GM19043 (cell line): ENCODE data around the gene CLCA2.

ENCODE experiments used
- ATAC-seq: cut with Tn5 transposase; IDR thresholded peaks from one replicate; pipeline ENCODE4 v1.9.1; 2021; ENCODE audit warnings: low read depth; ENCODE audit not compliant: unreplicated experiment

The CLCA2 gene

GRCh38 chr1:86429835-86430234, 5.9 kb downstream of the CLCA2 start:
- ATAC-seq, result no peak

GRCh38 chr1:86430376-86430775, 6.4 kb downstream of the CLCA2 start:
- ATAC-seq, result no peak

- ATAC-seq, result no peak
These were observed 10.1 kb downstream of the CLCA2 start for GRCh38 chr1:86434059-86434458.

GRCh38 chr1:86435327-86435726, 11.4 kb downstream of the CLCA2 start:
- no peak for ATAC-seq

- ATAC-seq, result no peak
These were observed 12.1 kb downstream of the CLCA2 start for GRCh38 chr1:86436041-86436440.

- ATAC-seq, result no peak
These were observed 17.6 kb downstream of the CLCA2 start for GRCh38 chr1:86441581-86441980.

- ATAC-seq, result no peak
These were observed 18.0 kb downstream of the CLCA2 start for GRCh38 chr1:86441997-86442396.

GRCh38 chr1:86445919-86446318, 21.9 kb downstream of the CLCA2 start:
- no peak for ATAC-seq

GRCh38 chr1:86447198-86447790, 23.3 kb downstream of the CLCA2 start:
- ATAC-seq, result no peak

- no peak for ATAC-seq
These were observed 24.7 kb downstream of the CLCA2 start for GRCh38 chr1:86448670-86449069.

- no peak for ATAC-seq
These were observed 25.1 kb downstream of the CLCA2 start for GRCh38 chr1:86449103-86449502.

- no peak for ATAC-seq
These were observed 26.9 kb downstream of the CLCA2 start for GRCh38 chr1:86450847-86451246.

GRCh38 chr1:86453664-86454063, 29.7 kb downstream of the CLCA2 start:
- no peak for ATAC-seq

GRCh38 chr1:86455073-86455472, 31.1 kb downstream of the CLCA2 start:
- ATAC-seq, result no peak

- no peak for ATAC-seq
These were observed 37.0 kb downstream of the CLCA2 start for GRCh38 chr1:86460998-86461397.

GRCh38 chr1:86461482-86461881, 37.5 kb downstream of the CLCA2 start:
- no peak for ATAC-seq

GRCh38 chr1:86464819-86465218, 40.8 kb downstream of the CLCA2 start:
- no peak for ATAC-seq

GRCh38 chr1:86466109-86466844, 42.3 kb downstream of the CLCA2 start:
- no peak for ATAC-seq

- ATAC-seq, result no peak
These were observed 43.0 kb downstream of the CLCA2 start for GRCh38 chr1:86466986-86467385.

GRCh38 chr1:86468501-86468977, 44.6 kb downstream of the CLCA2 start, which contains the start of gene CLCA1:
TSS of gene CLCA1 (plus strand) at chr1:86468927. CDS start at chr1:86468972, 45 bp downstream.
- no peak for ATAC-seq

- no peak for ATAC-seq
These were observed 46.9 kb downstream of the CLCA2 start for GRCh38 chr1:86470859-86471258.

- no peak for ATAC-seq
These were observed 47.3 kb downstream of the CLCA2 start for GRCh38 chr1:86471291-86471690.
